GM21528 (cell line): ENCODE measurements around the gene LEFTY1.

Experiments
- ATAC-seq: cut with Tn5 transposase; IDR thresholded peaks from one replicate; pipeline ENCODE4 v1.9.1; 2021; ENCODE audit warnings: mild to moderate bottlenecking, moderate library complexity; ENCODE audit not compliant: unreplicated experiment, low FRiP score

The LEFTY1 gene

DNA sequence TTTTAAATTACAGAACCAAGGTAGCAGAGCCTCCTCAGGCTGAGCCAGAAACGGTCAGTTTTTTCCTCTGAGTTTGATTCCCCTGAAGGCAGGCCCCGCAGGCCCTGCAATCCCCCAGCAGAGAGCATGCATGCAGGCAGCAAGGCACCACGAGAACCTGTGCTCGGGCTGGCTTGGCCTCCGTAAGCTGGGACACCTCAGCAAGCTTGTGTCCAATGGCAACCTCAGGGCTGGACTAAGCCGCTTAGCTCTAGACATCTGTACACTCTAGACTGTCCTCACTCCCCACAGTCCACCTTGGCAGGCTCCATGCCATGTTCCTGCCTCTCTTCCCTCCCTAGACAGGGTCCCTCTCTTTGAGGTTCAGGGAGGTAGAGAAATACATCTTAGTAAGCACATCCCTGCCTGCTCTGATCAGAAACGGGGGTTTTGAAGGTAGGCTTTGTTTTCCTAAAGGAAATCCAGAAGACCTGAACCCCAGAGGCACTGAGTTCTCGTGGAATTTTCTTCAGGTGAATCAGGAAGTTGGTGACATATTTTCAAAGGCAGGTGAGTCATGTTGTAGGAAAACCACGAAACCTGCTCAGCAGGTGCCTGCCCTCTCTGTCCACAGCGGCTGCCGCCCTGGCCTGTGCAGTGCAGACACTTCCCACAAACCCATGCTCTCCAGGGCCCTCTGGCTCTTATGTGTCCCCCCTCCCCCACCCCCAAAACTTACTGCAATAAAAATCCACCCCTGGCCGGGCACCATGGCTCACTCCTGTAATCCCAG lies 13.7 kb downstream of the LEFTY1 start:
- ATAC-seq: no peak

DNA sequence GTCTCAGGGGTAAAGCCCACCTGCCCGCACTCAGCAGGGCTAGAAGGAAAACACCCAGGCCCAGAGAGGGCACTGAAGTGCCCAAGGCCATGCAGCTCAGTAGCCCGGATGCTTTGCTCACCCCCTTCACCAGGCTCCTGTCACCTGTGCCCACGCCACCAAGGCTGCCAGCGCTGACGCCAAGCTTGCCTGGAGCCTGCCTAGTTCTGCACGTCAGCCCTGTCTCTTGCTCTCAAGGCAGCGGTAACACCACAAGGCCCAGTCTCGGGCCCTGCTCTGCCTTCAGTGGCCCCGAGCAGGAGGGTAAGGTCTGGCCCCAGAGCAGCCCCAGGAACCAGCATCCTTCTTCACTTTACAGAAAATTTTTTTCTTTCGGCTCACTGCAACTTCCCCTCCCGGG lies 14.5 kb downstream of the LEFTY1 start:
- ATAC-seq: no peak

- no peak for ATAC-seq
These were observed 15.6 kb downstream of the LEFTY1 start for GRCh38 chr1:225873281-225873850.

DNA sequence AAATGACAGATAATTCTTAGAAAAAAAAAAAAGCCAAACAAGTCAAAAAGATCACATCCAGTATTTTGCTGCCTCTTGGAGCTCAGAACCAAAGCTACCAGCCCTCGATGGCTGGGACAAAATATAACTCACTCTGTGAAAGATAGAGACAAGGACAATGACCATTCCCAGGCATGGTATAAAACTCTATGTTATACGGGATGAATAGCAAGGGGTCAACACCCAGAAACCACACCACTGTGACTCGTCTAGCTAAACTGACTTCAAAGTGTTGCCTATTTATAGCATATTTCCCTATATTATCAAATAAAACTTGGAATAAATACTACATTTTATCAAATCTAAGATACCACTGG lies 16.9 kb downstream of the LEFTY1 start:
- ATAC-seq: no peak

DNA sequence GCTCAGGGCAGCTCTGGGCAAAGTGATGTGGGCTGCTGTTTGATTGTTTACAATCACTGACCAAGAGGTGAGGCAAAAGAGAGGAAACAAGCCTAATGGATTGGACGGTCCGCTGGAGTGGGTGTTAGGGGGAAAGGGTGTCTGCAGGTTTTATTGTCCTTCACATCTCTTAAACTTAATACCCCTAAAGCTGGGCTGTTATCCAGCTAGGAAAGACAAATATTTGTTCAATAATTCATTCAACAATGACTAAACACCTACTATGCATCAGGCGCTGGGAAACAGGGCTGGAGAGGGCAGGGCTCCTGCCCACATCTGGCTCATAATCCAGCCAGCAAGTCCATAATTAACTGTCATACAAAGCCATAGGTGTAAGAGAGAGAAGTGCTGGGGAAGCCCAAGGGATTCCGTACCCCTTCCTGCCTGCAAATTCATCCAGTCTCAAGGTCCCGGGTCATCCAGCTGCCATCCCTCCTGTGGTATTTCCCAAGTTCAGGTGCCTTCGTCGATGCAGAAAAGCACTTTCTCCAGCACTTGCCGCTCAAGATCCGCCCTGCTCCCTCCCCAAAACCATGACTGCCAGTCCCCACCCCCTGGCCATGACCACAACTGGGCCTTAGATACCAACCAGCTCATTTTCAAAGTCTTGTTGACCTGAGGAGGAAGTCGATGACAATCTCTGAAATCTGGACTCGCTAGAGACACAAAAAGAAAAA lies 17.4 kb downstream of the LEFTY1 start:
- ATAC-seq: no peak

DNA sequence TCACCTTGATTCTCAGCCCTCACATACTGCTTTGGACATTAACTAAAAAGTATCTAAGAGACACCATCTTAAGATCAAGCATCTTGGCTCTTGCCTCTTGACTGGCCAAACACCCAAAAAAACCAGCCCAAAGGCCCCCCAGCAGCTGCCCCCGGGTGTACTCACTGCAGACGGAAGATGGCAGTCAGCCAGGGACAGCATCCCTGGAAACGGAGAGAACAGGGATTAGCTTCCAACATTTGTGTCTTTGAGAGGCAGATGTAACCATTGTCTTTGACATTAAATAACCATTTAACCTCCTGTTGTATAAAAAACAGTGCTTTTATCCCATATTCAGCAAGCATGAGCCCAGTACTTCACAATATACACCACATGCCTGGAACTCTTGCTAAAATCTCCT lies 18.0 kb downstream of the LEFTY1 start:
- no peak for ATAC-seq

DNA sequence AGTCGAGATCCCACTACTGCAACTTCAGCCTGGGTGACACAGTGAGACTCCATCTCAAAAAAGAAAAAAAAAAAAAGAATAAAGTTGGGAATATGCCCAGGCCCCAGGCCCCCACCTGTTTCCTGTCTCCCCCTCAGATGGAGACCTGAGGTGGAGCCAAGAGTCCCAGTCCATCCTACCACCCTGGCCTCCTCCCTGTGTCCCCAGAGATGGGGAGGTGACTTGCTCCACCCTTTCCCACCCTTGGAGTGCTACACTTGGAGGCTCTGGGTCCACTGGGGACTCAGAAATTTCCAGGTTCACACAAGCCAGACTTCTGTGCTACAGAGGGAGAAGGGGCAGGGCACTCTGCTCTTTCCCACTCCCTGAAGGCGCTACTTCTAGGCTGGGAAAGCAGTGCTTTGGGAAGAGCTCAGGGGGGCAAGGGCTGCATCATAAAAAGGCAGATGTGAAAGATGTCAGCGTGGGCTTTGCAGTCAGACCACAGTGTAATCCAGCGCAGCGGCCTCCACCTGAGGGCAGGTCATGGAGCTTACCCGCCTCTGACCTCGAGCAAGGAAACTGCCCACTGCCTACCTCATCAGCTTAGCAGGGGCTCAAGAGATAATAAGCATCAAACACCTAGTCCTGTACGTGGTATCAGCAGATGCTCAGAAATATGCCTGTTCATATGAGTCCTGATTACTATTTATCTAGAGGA lies 20.2 kb downstream of the LEFTY1 start:
- ATAC-seq: no peak

DNA sequence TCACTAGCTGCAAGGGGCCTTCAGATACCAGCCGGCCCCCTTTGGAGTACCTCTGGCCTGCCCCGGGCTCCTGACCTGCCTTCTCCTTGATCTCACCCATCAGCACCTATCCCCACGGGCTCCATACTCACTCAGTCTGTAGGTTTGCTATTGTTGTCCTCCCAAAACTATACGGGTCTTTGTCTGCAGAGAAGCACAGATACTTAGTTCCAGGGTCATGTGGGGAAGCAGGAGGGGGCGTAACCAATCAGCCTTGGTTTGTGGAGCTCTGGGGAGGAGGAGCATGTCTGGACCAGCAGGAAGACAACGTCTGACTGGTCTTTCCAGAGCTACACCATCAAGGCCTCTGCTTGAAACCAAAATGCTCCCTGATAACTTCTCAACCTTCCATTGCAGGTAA lies 22.0 kb downstream of the LEFTY1 start:
- no peak for ATAC-seq

- ATAC-seq: peak; percentile 58
These were observed 22.7 kb downstream of the LEFTY1 start for GRCh38 chr1:225866061-225866837.

- no peak for ATAC-seq
These were observed 23.4 kb downstream of the LEFTY1 start for GRCh38 chr1:225865514-225865913.

- no peak for ATAC-seq
These were observed 25.8 kb downstream of the LEFTY1 start for GRCh38 chr1:225863167-225863566.

DNA sequence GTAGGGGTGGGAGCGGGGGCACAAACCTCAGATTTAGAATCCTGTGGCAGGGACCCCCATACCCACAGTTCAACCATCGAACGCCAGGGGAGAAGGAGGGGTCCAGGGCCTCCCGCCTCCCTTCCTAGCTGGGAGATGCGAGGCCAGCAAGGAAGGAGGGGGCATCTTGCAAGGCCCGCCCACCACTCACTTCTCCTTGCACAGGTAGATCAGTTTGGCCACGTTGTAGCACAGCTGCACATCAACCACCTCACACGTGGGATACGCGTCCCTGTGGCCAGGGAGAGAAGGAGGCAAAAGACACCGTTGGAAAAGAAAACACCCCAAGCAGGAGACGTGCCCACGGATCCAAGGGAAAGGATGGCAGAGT lies 26.4 kb downstream of the LEFTY1 start:
- ATAC-seq: no peak

- ATAC-seq: no peak
These were observed 26.9 kb downstream of the LEFTY1 start for GRCh38 chr1:225861834-225862580.

- no peak for ATAC-seq
These were observed 28.0 kb downstream of the LEFTY1 start for GRCh38 chr1:225860876-225861441.

DNA sequence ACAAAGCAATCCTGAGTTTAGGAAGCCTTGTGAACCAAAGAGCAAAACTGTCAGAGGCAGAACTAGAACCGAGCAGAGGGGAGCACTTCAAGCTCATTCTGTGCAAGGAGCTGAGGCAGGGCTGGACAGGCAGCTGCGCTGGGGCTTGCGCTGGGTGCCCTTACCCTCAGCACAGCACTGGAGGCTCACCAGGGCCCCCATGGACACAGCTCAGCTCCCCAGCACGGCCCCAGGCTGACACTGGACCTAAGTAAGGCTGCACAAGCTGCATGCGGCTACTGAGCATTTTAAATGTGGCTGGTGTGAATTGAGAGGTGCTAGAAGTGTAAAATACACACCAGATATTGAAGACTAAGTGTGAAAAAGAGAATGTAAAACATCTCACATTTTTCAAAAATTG lies 28.8 kb downstream of the LEFTY1 start:
- no peak for ATAC-seq

DNA sequence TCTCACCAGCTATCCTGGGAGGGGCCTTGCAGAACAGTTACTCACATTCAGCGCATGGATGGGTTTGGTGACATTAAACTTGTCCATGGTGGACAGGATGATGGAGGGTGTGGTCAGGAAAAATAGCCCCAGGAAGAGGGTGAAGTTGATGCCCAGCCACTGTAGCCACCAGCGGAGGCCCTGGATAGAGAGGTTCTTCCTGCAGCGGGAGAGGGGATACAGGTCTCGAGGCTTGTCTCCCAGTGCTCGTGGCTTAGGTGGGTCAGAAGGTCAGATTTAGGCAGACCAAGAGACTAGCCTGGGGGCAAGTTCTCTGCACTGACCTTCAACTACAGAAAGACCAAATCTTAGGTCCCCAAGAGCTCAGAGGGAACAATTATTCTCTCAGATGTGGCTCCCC lies 29.8 kb downstream of the LEFTY1 start:
- ATAC-seq: no peak

DNA sequence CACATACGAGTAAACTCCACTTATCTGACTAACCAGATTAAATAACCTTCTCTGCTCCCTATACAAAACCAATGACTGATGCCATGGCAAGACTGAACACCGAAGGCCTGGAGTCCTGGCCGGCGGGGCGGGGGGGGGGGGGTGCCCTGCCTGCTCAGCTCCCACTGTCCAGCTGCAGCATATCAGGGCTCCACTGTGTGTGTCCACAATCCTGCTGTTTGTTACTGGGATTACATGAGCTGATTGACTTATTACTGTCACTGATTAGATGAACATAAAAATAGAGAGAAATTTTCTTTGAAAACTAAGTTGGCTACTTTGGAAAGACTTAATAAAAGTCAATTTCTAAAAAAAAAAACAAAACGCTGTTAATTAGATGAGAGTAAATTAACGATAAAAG lies 31.7 kb downstream of the LEFTY1 start:
- no peak for ATAC-seq

- ATAC-seq: no peak
These were observed 33.2 kb downstream of the LEFTY1 start for GRCh38 chr1:225855503-225856300.

- no peak for ATAC-seq
These were observed 35.5 kb downstream of the LEFTY1 start for GRCh38 chr1:225853441-225853840.
